Astrocyte of the cerebellum (primary cell): Measurements from ENCODE around the gene ZSWIM5.
"Not testable (repeated sequence)": the region's sequence is repeated elsewhere in the genome, so short reads cannot be mapped to it uniquely, and the experiment has no call there.

Experiments
- DNase-seq: peaks from one replicate; pipeline ENCODE4 v3.0.0-alpha.2; 2011; ENCODE audit warnings: low read depth
- H3K4me3 ChIP-seq: 2 replicates; pipeline ENCODE4 v1.5.1; 2011; ENCODE audit warnings: mild to moderate bottlenecking, low read depth, low read length, moderate library complexity
- CTCF ChIP-seq: IDR thresholded peaks from 2 replicates; pipeline ENCODE4 v1.5.1; 2012; ENCODE audit warnings: low read length, low read depth, moderate library complexity, mild to moderate bottlenecking; ENCODE audit errors: missing control alignments
- in situ Hi-C: cut with HindIII; loops from 2 replicates; pipeline ENCODE4 v1.10.0; 2017; ENCODE audit warnings: low sequenced_read_pairs

Gene ZSWIM5

GRCh38 chr1:45187725-45188124, 18.7 kb downstream of the ZSWIM5 start:
- in situ Hi-C loops: no loop called here
- TF ChIP-seq CTCF: no peak
- H3K4me3 ChIP-seq: no peak overlapping the region
- no peak for DNase-seq

- in situ Hi-C loops, H3K4me3 ChIP-seq, DNase-seq: not testable (repeated sequence)
These were observed 26.4 kb downstream of the ZSWIM5 start for GRCh38 chr1:45179918-45180519.

GRCh38 chr1:45177452-45177851, 29.0 kb downstream of the ZSWIM5 start:
- in situ Hi-C loops: no loop called here
- no peak for DNase-seq
- no peak overlapping the region for H3K4me3 ChIP-seq
- TF ChIP-seq CTCF: no peak

- no peak for TF ChIP-seq CTCF
- no peak overlapping the region for H3K4me3 ChIP-seq
- DNase-seq: no peak
- in situ Hi-C loops: no loop called here
These were observed 33.6 kb downstream of the ZSWIM5 start for GRCh38 chr1:45172764-45173163.

- no peak for TF ChIP-seq CTCF
- no peak for DNase-seq
- in situ Hi-C loops: no loop called here
- H3K4me3 ChIP-seq: no peak overlapping the region
These were observed 34.4 kb downstream of the ZSWIM5 start for GRCh38 chr1:45172005-45172404.

GRCh38 chr1:45171575-45171974, 34.8 kb downstream of the ZSWIM5 start:
- no peak overlapping the region for H3K4me3 ChIP-seq
- in situ Hi-C loops: no loop called here
- no peak for DNase-seq
- TF ChIP-seq CTCF: no peak

GRCh38 chr1:45170151-45170742, 36.2 kb downstream of the ZSWIM5 start:
- H3K4me3 ChIP-seq: no peak overlapping the region
- DNase-seq: no peak
- TF ChIP-seq CTCF: no peak
- in situ Hi-C loops: no loop called here

- H3K4me3 ChIP-seq, in situ Hi-C loops, DNase-seq: not testable (repeated sequence)
These were observed 38.5 kb downstream of the ZSWIM5 start for GRCh38 chr1:45167947-45168346.

- in situ Hi-C loops, H3K4me3 ChIP-seq, DNase-seq: not testable (repeated sequence)
These were observed 42.1 kb downstream of the ZSWIM5 start for GRCh38 chr1:45164307-45164706.

GRCh38 chr1:45163111-45163510, 43.3 kb downstream of the ZSWIM5 start:
- in situ Hi-C loops, DNase-seq, H3K4me3 ChIP-seq: not testable (repeated sequence)
